K562 (cell line): ENCODE data around the gene PI16. TPM values are rescaled to one million over a fixed set of nuclear protein-coding genes. Genes with fewer than 3 reads are reported as not detected.

Experiments
- ARNT ChIP-seq, 2 experiments: fragments of 450-650 bp; IDR thresholded peaks; 2 replicates each; pipeline ENCODE4 v1.6.1; 2016; ENCODE audit warnings: mild to moderate bottlenecking in 1 of 2
- CBFA2T3 ChIP-seq: fragments of 450-650 bp; IDR thresholded peaks from 2 replicates; pipeline ENCODE4 v1.6.1; 2017
- CC2D1A ChIP-seq: fragments of 450-650 bp; IDR thresholded peaks from 2 replicates; pipeline ENCODE4 v1.6.1; 2017; ENCODE audit warnings: mild to moderate bottlenecking
- DPF2 ChIP-seq: fragments of 450-650 bp; IDR thresholded peaks from 2 replicates; pipeline ENCODE4 v1.6.1; 2016
- EGR1 ChIP-seq: fragments of 450-650 bp; conservative IDR thresholded peaks from 2 replicates; pipeline ENCODE4 v1.6.1; 2017; ENCODE audit warnings: mild to moderate bottlenecking
- FOS ChIP-seq: IDR thresholded peaks from 3 replicates; pipeline ENCODE4 v1.6.1; 2011; ENCODE audit not compliant: insufficient read length; ENCODE audit errors: extremely low read depth
- HDAC1 ChIP-seq, 2 experiments: fragments of 450-650 bp; IDR thresholded peaks; 2 replicates each; pipeline ENCODE4 v1.6.1; 2016 to 2017; ENCODE audit warnings: inconsistent platforms in 1 of 2, mild to moderate bottlenecking in 1 of 2, moderate library complexity in 1 of 2
- HMGN3 ChIP-seq: IDR thresholded peaks from 2 replicates; pipeline ENCODE4 v1.6.1; 2011; ENCODE audit warnings: borderline replicate concordance, low read depth, mild to moderate bottlenecking, mixed read lengths, low read length; ENCODE audit not compliant: insufficient read length; ENCODE audit errors: extremely low read depth
- HNRNPL ChIP-seq: fragments of 200-400 bp; formaldehyde crosslinking; IDR thresholded peaks from 2 replicates; pipeline ENCODE4 v1.6.1; 2017; ENCODE audit warnings: low read depth, mild to moderate bottlenecking, low read length
- JUN ChIP-seq, 2 experiments: sonication (generic) in 1 of 2; formaldehyde crosslinking in 1 of 2; IDR thresholded peaks; 2 replicates each; pipeline versions ENCODE4 v1.6.1 to v1.8.0; 2012 to 2022; ENCODE audit warnings: borderline replicate concordance in 2 of 2, mild to moderate bottlenecking in 2 of 2, improper control_type of control experiment in 1 of 2, low read depth in 1 of 2, low read length in 1 of 2, missing genetic modification reagents in 1 of 2
- JUND ChIP-seq, 2 experiments: IDR thresholded peaks; 2 replicates in 1 of 2; 3 replicates in 1 of 2; pipeline ENCODE4 v1.6.1; 2011; ENCODE audit warnings: borderline replicate concordance in 2 of 2, low read depth in 2 of 2, low read length in 2 of 2, improper control_type of control experiment in 1 of 2, missing biosample characterization in 1 of 2, missing genetic modification characterization in 1 of 2, missing genetic modification reagents in 1 of 2
- LEF1 ChIP-seq: fragments of 450-650 bp; IDR thresholded peaks from 2 replicates; pipeline ENCODE4 v1.6.1; 2016; ENCODE audit warnings: mild to moderate bottlenecking
- NCOA1 ChIP-seq: fragments of 450-650 bp; IDR thresholded peaks from 2 replicates; pipeline ENCODE4 v1.6.1; 2016; ENCODE audit warnings: low read depth
- PBX2 ChIP-seq, 2 experiments: IDR thresholded peaks in 1 of 2; conservative IDR thresholded peaks in 1 of 2; 2 replicates each; pipeline ENCODE4 v1.6.1; 2016; ENCODE audit warnings: low read depth in 2 of 2, mild to moderate bottlenecking in 1 of 2, missing compliant biosample characterization in 1 of 2, missing genetic modification characterization in 1 of 2, moderate library complexity in 1 of 2
- ZNF316 ChIP-seq: fragments of 450-650 bp; IDR thresholded peaks from 2 replicates; pipeline ENCODE4 v1.6.1; 2016
- ZNF507 ChIP-seq: conservative IDR thresholded peaks from 2 replicates; pipeline ENCODE4 v1.6.1; 2017; ENCODE audit warnings: missing genetic modification characterization, missing compliant biosample characterization
- ZNF766 ChIP-seq: fragments of 200-800 bp; sonication (Bioruptor generic); conservative IDR thresholded peaks from 2 replicates; pipeline ENCODE4 v1.6.1; 2016; ENCODE audit warnings: missing genetic modification characterization, missing compliant biosample characterization
- ZNF830 ChIP-seq: fragments of 250-450 bp; sonication (Bioruptor Pico); IDR thresholded peaks from 2 replicates; pipeline ENCODE4 v1.5.0; 2021; ENCODE audit warnings: mild to moderate bottlenecking
- polyA plus RNA-seq, 8 experiments: library from polyadenylated mRNA; depleted of rRNA in 4 of 8; stranded (reverse) in 5 of 8; unstranded in 3 of 8; fragments of >200 nt; fragmentation: Nextera tagmentation in 2 of 8; fragmentation: Illumina TruSeq in 1 of 8; extraction: Ambion mirVana in 2 of 8; extraction: Trizol in 1 of 8; gene quantifications; 2 replicates each; pipeline versions ENCODE4 v1.2.1 to v1.2.3, GENCODE V29; 2011 to 2014; ENCODE audit warnings: inconsistent platforms in 1 of 8, missing spikeins in 1 of 8
- total RNA-seq, 7 experiments: library from RNA; depleted of rRNA in 6 of 7; stranded (reverse); fragments of >200 nt in 6 of 7; fragmentation: Illumina TruSeq in 2 of 7; extraction: Trizol in 2 of 7; gene quantifications; 2 replicates each; pipeline versions ENCODE4 v1.2.1 to v1.2.3, GENCODE V29; 2011 to 2021; ENCODE audit warnings: low replicate concordance in 1 of 7
- TF ChIP-seq, protein P1 (sequence below): fragments of 450-650 bp; conservative IDR thresholded peaks from 2 replicates; pipeline ENCODE4 v1.6.1; 2016; ENCODE audit warnings: missing genetic modification characterization, low read depth, mild to moderate bottlenecking, missing compliant biosample characterization, moderate library complexity
- TF ChIP-seq, protein P2 (sequence below): fragments of 450-650 bp; IDR thresholded peaks from 2 replicates; pipeline ENCODE4 v1.6.1; 2016; ENCODE audit warnings: antibody characterized with exemption
- TF ChIP-seq, protein P3 (sequence below): fragments of 450-650 bp; formaldehyde crosslinking; IDR thresholded peaks from 2 replicates; pipeline ENCODE4 v1.4.0; 2020; ENCODE audit warnings: mild to moderate bottlenecking, moderate library complexity

Gene PI16
- total and polyA plus RNA-seq, 9 of the 15 experiments (the other 6 are each of a cell fraction or from before 2014, with no cell fraction given): 0.06 to 0.18 TPM; not detected in 7

GRCh38 chr6:36954262-36954931 is at the start of gene PI16 (continued):
- TF ChIP-seq HDAC1 (IDR thresholded peaks at IDR 0.05): peak; percentile 98 to 100
- TF ChIP-seq FOS: peak; percentile 31
- peak; percentile 64 for TF ChIP-seq EGR1
- peak; percentile 60; the same call in 1 of the 2 replicates for TF ChIP-seq CC2D1A
- TF ChIP-seq JUN (IDR thresholded peaks at IDR 0.05; ENCODE audit: borderline replicate concordance, low read depth, low read length): peak; percentile 63
- no peak for TF ChIP-seq JUN (CRISPR knock-in tag; IDR thresholded peaks at IDR 0.05; ENCODE audit: borderline replicate concordance)
- TF ChIP-seq, protein P1, sequence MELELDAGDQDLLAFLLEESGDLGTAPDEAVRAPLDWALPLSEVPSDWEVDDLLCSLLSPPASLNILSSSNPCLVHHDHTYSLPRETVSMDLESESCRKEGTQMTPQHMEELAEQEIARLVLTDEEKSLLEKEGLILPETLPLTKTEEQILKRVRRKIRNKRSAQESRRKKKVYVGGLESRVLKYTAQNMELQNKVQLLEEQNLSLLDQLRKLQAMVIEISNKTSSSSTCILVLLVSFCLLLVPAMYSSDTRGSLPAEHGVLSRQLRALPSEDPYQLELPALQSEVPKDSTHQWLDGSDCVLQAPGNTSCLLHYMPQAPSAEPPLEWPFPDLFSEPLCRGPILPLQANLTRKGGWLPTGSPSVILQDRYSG (tag): no peak
- TF ChIP-seq CBFA2T3: peak; percentile 98
- TF ChIP-seq NCOA1: peak; percentile 77; the same call in 1 of the 2 replicates
- TF ChIP-seq ZNF830 (CRISPR knock-in tag): no peak
- TF ChIP-seq DPF2: peak; percentile 91
- TF ChIP-seq LEF1: no peak
- TF ChIP-seq JUND (IDR thresholded peaks at IDR 0.05; ENCODE audit: borderline replicate concordance, low read depth, low read length): peak; percentile 86
- peak; percentile 79; the same call in 1 of the 3 replicates for TF ChIP-seq JUND (tag; IDR thresholded peaks at IDR 0.05; ENCODE audit: borderline replicate concordance, low read depth, low read length)
- TF ChIP-seq HMGN3: peak; percentile 87
- TF ChIP-seq ZNF507 (tag): no peak
- TF ChIP-seq, protein P2, sequence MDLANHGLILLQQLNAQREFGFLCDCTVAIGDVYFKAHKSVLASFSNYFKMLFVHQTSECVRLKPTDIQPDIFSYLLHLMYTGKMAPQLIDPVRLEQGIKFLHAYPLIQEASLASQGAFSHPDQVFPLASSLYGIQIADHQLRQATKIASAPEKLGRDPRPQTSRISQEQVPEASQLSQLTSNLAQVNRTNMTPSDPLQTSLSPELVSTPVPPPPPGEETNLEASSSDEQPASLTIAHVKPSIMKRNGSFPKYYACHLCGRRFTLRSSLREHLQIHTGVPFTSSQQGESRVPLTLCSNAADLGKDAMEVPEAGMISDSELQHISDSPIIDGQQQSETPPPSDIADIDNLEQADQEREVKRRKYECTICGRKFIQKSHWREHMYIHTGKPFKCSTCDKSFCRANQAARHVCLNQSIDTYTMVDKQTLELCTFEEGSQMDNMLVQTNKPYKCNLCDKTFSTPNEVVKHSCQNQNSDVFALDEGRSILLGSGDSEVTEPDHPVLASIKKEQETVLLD: no peak
- no peak for TF ChIP-seq PBX2 (CRISPR knock-in tag; IDR thresholded peaks at IDR 0.05; ENCODE audit: low read depth)
- peak; percentile 36; the same call in 1 of the 2 replicates for TF ChIP-seq PBX2 (tag; conservative IDR thresholded peaks at IDR 0.05; ENCODE audit: low read depth)
- TF ChIP-seq HNRNPL: peak; percentile 47; the same call in 1 of the 2 replicates
- TF ChIP-seq, protein P3, sequence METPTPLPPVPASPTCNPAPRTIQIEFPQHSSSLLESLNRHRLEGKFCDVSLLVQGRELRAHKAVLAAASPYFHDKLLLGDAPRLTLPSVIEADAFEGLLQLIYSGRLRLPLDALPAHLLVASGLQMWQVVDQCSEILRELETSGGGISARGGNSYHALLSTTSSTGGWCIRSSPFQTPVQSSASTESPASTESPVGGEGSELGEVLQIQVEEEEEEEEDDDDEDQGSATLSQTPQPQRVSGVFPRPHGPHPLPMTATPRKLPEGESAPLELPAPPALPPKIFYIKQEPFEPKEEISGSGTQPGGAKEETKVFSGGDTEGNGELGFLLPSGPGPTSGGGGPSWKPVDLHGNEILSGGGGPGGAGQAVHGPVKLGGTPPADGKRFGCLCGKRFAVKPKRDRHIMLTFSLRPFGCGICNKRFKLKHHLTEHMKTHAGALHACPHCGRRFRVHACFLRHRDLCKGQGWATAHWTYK: no peak
- TF ChIP-seq ARNT (IDR thresholded peaks at IDR 0.05): 0 out of 4 replicates have a peak, but pooled peaks of 1 of the 2 experiments have one; percentile 77
- peak; percentile 95 for TF ChIP-seq ZNF766 (CRISPR knock-in tag)
- TF ChIP-seq ZNF316: no peak
